ENCODE measurements around the gene MAGI1.
"Not testable (repeated sequence)": the region's sequence is repeated elsewhere in the genome, so short reads cannot be mapped to it uniquely, and the experiment has no call there.

MAGI1 gene

GRCh38 chr3:65871305-65872141 is 167.2 kb downstream of the MAGI1 start:
- peak in 1 of 2 experiments; percentile 13 for DNase-seq

DNA sequence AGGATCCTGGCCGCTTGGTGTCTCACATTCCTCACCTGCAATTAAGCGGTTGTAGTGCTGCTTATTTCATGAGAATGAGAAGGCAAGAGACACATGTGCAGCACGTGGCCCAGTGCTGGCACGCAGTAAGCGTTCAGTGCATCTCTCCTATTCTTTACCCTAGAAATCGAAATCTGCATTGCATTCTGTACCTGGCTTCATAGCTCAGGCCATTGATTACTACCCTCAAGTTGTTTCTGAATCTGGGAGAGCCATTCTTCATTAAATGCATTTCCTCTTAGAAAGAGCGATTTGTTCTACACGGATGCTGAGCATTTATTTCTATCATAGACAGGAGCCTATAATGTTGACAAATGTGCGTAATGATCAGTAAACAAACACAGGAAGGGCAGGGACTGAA is 168.9 kb downstream of the MAGI1 start:
- DNase-seq = no peak

GRCh38 chr3:65867463-65868210 is 171.1 kb downstream of the MAGI1 start:
- no peak for DNase-seq

DNA sequence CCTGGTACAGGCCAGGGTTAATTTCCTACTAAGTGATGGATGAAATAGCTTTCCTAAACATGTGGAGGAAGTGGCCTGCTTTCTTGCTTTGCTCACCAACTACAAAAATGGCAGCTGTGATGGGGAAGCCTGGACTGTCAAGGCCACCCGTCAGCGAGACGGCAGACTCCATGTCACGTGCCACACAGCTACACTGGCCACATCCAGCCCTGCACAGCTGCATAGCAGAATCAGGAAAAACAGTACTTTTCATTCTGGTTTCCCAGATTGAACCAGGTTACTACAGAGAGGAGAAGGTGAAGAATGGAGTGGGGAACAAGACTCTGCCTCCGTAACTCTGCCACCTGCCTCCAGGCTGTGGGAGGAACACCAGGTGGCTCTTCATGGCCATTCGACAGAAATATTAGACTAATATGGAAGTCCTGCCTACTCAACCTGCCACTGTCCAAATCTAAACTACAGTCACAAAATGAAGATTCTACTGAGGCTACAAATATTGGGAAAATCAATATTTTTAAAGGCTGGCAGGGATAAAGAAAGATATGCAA is 174.3 kb downstream of the MAGI1 start:
- DNase-seq = no peak

GRCh38 chr3:65861718-65862117 is 177.0 kb downstream of the MAGI1 start:
- DNase-seq = no peak

GRCh38 chr3:65859612-65860011 is 179.1 kb downstream of the MAGI1 start:
- DNase-seq = not testable (repeated sequence)

- DNase-seq = no peak
These were observed 180.0 kb downstream of the MAGI1 start for GRCh38 chr3:65858749-65859148.

- DNase-seq = no peak
These were observed 181.4 kb downstream of the MAGI1 start for GRCh38 chr3:65857327-65857726.

- no peak for DNase-seq
These were observed 181.8 kb downstream of the MAGI1 start for GRCh38 chr3:65856907-65857306.

DNA sequence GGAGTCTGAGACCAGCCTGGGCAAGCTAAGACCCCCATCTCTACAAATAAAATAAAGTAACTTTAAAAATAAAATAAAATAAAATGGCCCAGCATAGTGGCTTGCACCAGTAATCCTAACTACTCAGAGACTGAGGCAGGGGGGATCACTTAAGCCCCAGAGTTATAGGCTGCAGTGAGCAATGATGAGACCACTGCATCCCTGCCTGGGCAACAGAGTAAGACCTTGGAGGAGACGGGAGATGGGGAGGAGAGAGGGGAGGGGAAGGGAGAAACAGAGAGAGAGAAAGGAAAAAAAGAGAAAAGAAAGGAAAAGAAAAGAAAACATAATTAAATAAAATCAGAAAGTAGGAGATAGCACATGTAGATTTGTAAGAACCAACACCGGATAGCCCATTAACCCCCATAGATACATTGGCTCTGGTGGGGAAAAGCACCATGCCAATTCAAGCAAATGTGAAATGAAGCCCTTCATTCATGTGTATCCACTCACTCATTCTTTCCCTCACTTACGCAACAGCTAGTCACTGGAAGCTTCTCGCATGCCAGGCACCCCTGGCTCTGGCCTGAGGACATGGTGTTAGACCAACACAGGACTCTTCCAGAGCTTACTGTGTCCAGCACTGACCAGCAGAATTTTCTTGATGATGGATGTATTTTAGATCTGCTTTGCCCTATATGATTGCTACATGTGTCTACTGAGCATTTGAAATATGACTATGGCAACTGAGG is 183.2 kb downstream of the MAGI1 start:
- no peak for DNase-seq

DNA sequence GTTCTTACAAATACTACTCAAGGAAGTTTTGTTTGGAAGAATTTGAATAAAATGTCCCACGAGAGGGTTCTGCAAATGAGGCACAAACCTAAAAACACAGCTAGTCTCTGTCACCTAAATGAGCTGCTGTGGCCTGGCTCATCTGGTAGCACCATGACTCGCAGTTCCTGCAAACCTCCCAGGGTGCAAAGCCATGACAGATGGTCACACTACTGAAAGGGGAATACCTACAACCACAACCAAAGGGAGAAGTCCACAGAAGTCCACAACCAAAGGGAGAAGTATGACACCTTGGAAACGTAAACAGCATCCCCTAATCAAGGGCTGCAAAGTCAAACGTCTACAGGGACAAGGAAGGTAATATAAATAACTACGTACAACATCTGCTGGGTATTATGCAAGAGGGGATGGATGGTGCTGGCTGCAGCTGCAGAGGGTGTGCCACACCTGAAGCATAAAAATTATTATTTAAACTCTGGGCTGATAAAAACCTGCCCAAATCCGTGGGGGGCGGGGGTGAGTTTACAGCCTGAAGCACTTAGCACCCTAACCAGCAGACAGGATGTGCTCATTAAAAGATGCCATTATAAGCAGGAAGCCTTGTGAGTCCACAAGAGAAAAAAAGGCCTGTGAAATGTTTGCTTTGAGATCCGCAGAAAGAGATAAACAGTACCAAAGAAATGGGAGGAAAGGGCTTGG is 184.0 kb downstream of the MAGI1 start:
- no peak for DNase-seq

DNA sequence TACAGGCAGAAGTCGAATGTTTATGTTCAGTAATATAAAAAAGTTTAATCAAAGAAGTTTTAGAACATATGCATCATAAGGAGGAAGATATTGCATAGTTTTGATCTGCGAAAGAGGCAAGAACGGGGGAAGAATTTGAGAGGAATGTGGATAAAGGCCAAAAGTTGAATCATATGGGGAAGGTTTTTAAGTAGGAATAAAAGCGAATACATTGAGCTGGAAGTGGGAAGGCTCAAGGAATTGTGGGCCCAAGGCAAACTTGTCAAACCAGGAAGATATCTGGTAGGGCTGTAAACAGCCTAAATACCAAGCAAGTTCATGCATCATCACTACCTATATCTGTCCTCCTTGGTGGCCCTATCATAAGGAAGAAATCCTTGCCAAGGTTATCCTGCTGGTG is 186.9 kb downstream of the MAGI1 start:
- no peak for DNase-seq

GRCh38 chr3:65850261-65850660 is 188.5 kb downstream of the MAGI1 start:
- no peak for DNase-seq

- no peak for DNase-seq
These were observed 190.7 kb downstream of the MAGI1 start for GRCh38 chr3:65848024-65848423.

DNA sequence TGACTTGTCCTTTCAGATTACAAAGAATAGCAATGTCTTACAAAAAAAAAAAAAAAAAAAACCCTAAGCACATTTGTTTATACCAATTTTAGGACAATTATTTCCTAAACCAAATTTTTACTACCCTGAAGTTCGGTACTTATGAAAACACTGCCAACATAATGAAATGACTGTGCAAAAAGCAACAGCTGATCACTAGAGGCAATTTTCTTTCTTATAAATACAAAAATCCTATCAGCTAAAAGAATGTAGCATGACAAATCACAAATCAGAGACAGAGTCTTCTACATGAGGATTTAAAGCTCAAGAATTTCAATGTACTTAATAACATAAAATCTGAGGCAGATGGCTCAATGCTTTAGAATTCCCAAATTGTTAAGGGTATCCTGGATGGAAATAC is 191.8 kb downstream of the MAGI1 start:
- no peak for DNase-seq

GRCh38 chr3:65844370-65844769 is 194.3 kb downstream of the MAGI1 start:
- no peak for DNase-seq

- DNase-seq = no peak
These were observed 195.0 kb downstream of the MAGI1 start for GRCh38 chr3:65843732-65844131.

DNA sequence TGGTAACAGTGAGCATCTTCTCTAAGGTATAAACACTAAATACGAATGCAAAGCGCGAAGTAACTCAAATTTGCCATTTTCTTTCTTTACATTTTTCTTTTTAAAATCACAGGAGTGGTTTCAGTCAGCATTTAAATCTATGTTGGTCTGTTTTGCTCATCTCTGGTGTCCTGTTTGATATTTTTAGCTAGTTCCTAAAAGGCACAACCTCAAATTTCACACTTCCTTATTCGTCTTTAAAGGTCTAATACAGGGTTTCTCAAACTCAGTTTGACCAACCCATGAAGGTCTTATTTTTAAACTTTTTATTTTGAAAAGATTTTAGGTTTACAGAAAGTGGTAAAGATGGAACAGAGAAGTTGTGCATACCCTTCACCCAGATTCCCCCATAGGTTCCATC is 201.1 kb downstream of the MAGI1 start:
- no peak for DNase-seq

DNA sequence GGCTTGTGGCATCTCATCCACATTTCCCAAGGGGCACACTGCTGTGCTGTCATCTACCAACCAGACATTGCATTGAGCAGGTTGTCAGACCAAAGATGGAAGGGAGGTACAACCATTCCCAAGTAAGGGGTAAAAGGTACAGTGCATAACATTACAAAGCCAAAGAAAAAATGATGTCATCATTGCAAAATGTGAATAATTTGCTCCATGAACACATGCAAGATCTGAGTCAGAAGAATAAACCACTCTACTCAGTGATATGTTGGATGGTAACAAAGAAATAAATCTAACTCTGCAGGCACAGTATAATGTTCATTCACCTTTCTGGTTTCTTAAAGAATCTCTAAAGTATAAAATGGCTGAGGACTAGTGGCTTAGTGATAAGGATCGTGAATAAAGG is 202.7 kb downstream of the MAGI1 start:
- DNase-seq = no peak

GRCh38 chr3:65833761-65834505 is 204.8 kb downstream of the MAGI1 start:
- DNase-seq = no peak

- no peak for DNase-seq
These were observed 206.8 kb downstream of the MAGI1 start for GRCh38 chr3:65831733-65832425.

All from NCI-H187 (cell line).